GOT3 (cell line): ENCODE results near the gene USH1C.

ENCODE experiments used
- DNase-seq: peaks from one replicate; lab custom pipeline; 2025; ENCODE audit warnings: mixed read lengths; lab: John Stamatoyannopoulos, UW

USH1C gene

DNA sequence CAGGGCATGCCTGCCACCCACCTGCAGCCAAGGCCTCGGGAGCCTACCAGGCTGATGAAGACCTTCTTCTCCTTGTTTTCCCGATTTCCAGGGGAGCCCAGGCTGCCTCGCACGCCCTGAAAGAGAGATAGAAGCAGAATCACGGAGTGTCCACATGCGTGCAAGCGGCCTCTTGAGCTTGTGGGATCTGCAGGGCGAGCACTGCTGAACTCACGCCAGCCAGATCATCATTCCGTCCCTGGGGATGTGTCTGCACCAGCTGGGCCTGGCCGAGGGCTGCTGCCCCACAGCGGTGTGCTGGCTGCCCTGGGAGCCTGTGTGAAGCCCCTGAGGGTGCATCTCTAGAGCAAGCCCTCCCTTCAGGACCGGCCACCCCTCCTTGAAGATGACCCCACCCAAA, 17.9 kb downstream of the USH1C start:
- DNase-seq: no peak

DNA sequence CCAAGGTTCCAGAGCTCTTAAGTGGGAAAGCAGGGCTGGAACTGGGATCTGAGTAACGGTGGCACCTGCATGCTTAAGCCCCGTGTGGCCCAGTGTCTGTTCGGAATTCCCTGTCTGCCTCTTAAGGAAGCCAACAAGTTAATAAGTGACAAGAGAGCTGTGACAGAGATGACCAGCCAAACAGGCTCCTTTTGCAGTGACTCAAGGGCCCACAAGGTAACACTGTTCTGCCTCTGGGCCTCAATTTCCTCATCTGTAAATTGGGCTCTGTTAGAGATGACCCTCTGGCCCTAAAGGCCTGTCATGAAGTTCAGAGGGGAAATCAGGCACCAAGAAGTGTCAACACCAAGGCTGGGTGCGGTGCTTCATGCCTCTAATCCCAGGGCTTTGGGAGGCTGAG, 18.6 kb downstream of the USH1C start:
- DNase-seq: no peak

DNA sequence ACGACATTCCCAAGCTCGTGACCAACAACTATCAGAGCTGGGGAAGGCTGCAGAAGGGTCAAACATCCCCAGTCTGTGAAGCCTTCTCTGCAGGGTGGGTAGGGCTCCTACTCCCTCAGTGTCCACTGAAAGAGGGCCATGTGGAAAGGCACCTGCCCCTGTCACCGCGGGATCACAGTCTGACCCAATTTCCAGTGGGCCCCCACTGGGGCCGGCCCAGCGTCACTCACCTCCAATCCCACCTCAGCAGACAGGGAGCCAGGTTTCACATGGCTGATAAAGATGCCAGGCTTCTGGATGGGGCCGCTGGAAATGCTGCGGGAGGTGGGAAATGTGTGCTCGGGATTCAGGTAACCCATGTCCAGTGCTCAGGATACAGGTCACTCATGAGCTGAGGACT, 20.0 kb downstream of the USH1C start:
- no peak for DNase-seq

DNA sequence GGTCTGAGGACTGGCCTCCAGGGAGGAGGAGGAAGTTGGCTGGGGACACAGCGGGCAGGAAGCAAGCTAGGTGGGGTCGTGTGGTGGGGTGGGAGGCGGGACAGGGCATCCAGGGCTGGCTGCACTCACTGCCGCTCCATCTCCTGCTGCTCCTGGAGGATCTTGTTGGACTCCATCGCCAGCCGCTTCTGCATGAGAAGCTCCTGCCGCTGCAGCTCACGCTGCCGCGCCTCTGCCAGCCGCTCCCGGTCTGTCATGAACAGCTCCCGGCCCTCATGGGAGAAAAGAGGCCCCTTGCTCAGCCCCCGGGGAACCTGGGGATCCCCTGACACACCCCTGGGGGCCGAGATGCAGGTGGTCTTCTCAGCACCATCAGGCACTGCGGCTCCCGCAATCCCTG, 21.6 kb downstream of the USH1C start:
- DNase-seq: no peak

DNA sequence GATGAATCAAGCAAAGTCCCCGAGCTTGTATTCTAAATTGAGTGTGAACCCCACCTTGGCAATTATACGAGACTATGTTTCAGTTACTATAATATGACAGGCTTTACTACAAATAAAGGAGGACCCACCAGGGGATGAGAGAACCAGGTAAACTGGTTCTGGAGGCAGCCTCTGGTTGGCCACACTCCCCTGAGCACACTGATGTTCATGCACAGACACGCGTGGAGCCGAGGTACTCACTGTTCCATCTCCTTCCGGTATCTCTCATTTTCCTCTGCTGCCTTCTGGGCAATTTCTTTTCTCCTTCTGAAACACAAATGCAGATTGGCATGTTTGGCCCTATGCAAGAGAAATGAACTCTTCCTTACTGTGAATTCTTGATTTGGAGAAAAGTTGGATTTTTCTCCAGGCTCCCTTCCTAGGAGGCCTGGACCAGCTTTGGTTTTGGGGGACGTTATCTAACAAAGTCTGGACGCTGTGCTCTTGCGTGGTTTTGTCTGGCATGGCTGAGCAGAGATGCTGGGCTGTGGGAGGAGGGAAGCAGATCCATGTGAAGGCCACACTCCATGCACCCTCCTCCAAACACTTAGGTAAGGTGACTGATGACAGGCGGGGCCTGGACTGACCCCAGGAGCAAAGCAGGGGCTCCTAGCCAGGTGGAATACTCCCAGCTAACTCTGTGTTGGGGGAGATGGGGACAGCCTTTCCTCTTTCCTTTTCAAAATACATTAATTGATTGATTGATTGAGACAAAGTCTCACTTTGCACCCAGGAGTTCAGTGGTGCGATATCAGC, 22.9 kb downstream of the USH1C start:
- DNase-seq: no peak

DNA sequence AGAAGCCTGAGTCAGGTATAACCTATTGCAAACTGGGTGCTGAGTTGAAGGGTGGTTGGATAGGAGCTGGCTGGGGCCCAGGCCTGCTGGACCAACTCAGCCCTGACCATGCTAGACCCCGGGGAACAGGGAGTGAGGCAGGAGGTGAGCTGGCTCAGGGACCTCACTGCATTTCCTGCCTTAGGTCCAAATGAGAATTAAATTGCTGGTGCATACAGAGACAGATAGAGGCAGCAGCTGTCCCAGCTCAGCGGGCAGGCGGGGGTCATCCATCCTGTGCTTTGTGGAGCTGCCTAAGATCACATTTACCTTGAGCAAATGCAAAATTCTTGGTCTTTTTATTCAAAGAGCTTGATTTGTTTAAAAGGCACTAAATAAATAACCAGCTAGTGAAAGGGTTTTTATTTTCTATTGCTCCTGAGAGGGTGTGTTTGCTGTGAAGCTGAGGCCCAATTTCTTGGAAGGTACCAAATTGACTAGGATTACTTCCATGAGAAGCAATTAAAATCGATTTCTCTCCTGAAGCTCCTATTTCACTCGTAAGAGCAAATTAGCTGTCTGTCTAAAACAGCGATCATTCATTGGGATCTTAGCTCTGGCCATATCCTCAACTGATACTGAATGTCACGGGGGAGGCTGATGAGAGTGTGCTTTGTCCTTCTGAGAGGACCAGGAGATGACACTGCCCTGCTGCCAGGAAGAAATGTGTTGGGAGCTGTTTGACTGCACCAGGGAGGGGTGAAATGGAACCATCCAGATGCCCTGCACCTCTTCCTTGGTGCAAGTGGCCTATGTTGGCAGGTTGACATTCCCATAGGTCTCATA, 24.9 kb downstream of the USH1C start:
- DNase-seq: no peak

DNA sequence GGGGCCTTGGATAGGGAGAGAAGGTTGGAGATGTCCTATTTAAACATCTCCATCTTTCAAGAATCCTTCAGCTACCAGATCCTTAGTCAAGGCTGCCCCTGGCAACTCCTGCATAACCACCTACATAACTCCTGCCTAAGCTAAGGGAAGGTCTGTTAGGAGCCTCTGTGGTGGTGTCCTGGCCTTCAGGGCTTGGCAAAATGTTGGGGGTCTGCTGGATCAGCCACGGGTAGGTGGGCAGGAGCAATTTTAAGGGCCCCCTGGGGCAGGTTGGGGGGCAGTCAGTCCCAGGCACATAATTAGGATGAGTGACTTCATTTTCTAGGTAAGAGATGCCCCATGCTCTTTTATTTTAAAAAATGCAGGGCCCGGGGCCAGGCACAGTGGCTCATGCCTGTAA, 25.9 kb downstream of the USH1C start:
- DNase-seq: no peak

DNA sequence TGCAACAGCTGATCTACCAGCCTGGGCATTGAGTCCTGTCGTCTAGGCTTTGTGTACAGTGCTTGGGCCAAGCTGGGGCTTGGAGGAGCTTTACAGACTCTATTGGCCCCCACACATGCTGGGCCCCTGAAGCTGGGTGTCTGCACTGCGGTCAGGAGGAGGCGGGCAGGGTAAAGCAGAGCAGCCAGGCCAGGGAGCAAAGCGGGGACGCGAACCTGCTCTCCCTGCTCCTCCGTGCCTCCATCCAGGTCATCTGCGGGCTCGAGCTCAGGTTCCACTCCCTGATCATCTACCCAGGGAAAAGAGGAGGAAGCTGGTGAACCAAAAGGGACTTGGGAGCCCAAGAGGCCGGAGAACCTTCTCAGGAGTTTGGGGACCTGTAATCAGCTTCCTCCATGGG, 27.0 kb downstream of the USH1C start:
- no peak for DNase-seq

DNA sequence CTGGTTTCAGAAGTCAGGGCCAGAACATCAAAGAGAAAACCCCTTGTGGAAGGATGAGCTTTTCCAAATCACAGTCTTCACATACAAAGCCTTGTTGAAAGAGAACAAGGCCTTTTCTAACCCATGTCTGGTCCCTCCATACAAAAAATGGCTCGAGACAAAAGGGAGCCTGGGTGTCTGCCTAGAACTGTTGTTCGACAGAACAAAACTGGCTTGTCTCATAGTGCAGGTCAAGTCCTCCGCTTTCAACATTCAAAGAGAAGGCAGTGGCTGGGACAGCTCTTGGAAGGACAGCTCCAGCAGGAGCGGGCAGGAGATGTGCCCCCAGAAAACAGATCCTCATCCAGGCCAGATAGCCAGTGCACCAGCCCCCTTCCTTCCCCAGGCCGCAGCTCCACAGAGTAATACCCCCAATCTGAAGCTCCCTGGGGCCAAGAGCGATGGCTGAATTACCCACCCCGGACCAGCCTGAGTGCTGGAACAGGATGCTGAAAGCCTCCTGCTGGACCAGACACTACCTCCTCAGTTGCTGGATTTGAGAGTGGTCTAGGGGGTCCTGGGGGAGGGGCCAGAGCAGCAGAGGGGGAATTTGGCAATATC, 27.6 kb downstream of the USH1C start:
- DNase-seq: no peak

DNA sequence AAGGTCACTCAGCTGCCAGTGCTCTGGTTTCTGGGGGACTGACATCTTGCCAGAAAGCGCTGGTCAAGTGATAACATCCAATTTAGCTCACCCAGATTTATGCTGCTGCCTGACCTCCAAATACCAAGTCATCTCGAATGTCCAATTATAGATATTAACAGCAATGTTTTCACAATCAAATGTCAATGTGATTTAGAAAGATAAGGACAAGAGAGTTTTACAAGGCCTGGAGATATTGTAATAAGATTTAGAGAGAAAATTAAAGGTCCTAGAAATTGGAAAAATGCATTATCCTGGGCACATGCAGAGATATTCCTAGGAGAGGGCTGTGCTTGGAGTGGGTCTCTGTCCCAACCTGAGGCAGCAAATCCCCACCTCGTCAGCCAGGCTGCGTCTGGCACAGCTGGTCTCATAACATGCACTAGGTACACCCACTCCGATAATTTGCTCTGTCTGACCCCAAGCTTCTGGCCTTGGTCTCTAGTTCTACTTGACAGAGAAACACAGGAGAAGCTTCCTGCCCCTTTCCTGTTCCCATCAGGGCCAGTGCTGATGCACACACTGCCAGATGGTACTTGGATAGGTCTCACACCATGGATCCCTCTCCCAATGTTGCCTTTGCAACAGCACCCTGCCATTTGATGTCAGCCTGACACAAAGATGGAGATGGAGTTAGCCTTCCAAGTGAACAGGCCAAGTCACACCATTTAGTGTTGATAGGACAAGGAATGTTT, 28.6 kb downstream of the USH1C start:
- no peak for DNase-seq

DNA sequence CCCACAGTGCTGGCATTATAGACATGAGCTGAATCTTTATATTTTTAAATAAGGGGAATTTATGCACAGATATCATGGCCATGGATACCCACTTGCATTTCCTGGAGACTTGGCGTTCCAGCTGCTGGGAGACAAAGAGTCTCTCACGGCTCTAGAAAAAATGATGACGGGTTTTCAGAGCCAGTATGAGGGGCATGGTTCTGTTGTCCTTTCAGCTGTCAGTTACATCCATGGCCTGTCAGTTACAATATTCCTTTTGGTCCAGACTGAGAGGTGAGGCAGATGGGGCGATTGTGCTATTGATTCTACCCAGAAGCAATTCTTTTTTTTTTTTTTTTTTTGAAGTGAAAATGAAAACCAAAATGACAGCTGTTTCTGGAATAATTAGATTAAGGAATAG, 29.7 kb downstream of the USH1C start:
- DNase-seq: no peak

DNA sequence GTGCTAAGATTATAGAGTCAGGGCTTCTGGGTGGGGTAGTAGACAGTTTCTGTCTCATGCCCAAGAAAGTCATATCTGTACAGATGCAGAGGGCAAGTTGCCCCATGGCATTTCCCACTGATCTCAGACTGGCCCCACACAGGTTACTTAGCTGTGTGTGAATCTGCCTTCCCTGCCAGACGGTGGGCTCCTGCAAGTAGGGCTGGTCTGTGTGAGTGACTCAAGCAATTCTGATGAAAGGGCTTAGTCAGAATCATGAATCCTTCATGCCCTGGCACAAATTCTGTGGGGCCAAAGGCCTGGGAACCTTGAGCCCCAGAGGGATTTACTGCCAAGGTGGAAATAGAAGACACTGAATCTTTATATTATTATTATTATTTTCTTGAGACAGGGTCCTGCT, 30.4 kb downstream of the USH1C start:
- no peak for DNase-seq

DNA sequence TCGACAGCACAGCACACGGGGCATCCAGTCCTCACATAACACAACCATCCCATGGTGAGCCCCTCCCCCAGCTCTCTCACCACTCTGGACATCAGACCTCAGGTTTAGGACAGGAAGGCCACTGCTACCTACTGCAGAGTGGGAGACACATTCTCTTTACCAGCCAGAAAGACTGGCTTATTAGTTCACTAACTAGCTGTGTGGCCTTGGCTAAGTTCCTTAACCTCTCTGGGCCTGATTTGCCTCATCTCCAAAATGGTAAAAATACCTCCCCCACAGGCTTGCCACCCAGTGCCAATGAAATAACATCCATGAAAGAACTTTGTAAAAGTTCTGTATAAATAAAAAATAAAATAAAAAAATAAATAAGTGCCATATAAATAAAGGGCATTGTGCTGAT, 32.1 kb downstream of the USH1C start:
- no peak for DNase-seq

DNA sequence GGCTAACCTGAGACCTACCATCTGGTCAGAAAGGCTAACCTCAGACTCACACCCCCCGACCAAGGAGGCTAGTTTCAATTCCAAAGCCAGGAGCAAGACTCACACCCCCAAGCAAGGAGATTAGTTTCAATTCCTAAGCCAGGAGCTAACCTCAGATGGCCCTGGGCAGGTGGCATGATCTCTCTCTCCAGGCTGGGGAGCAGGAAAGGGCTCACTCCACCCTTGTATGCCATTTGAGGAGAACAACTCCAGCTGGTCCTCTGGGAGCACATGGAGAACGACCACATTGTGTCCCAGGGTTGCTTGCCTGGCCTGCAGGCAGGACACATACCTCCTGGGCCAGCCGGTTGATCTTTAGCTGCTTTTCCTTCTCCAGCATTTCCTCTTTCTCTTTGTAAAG, 32.6 kb downstream of the USH1C start:
- DNase-seq: no peak

DNA sequence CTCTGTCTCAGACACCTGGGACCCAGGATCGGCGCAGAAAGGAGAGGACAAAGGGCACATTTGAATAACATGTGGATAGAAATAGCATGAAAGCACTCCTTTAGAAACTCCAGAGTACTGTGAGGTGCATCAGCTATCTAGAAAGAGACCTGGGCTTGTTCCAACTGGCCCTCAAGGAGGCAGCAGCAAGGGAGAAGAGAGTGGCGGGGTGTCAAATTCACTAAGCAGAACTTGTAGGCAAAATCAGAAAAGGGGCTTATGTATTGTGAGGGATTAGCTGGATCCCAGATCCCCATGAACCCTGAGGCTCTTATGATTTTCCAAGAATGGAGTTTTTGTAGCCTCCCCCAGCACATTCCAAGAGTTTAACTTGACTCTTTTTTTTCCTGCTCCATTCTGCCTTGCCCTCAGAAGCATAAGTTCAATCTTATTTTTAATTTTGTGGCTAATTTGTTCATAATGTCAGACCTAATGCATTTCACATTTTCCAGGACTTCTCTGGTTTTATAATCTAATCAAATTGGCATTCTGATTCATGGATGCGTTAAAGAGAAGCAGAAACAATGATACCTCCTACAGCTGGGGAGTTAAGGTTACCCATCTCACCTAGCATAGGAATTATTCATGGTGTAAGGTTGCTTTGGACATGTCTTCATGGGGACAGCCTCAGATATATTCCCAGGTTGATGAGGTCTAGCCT, 33.6 kb downstream of the USH1C start:
- DNase-seq: no peak

DNA sequence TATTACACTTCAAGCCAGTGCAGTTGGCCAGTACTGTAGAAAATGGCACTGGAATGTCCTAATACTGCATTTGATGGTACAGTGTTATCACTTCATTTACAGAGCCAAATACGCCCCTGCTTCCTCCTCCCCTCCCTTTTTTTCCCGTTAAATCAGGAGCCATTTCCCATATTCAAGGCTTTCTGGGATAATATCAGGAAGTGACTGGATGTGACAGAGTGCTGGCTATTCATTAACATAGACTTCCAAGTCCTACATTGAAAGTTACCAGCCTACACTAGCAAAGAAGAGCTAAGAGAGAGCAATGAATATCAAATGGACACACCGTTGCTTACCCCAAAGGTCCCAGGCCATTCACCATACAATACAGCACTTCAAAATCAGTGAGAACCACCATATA, 35.4 kb downstream of the USH1C start:
- no peak for DNase-seq

DNA sequence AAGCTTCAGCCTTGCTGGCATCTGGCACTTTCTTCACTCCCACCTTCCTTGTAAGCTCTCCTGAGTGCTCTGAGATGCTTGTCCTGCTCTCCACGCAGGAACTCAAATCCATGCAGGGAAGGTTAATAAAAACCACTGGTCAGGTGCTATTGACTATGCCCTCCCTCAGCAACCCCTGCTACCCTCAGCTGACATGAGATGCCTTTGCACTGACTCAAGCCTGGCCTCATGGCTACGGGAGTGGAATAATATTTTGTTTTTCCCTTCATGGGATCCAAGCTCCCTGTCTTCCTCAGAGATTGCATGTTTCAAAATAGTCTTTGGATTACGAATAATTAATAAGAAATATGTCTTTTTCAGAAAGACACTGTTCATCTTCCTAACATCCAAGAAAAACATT, 35.9 kb downstream of the USH1C start:
- DNase-seq: no peak

DNA sequence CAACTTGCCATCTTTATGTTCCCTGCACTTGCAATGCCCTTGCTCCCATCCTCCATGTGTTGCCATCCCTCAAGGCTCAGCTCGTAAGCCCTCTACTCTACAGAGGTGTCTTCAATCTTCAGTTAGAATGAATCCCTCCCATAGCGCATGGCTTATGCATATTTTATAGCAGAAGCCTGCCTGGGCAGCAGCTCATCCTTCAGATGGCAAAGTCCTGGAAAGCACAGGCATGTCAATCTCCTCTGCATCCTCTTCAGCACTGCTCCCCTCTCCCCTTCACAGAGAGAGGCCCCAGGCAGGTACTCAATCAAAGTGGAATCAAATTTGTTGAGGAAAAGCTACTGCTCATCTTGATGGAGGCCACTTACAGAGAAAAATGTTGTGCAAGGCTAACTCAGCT, 36.4 kb downstream of the USH1C start:
- no peak for DNase-seq

DNA sequence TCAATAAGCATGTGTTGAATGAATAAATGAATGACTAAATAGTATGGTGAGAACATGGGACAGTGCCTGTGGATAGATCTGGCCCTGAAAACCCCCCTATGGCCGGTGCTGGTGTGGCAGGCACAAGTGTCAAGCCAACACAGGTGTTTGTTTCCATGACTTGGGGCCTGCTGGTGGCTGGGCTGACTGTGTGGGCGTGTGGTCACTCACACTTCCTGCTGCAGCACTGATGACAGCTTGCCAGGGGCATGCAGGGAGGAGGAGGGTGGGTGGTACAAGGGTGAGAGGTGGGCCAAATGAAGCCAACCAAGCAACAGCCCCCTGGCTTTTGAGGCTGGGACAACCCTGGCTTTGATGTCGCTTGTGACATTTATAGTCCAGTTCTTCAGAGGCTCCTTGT, 37.3 kb downstream of the USH1C start:
- no peak for DNase-seq

DNA sequence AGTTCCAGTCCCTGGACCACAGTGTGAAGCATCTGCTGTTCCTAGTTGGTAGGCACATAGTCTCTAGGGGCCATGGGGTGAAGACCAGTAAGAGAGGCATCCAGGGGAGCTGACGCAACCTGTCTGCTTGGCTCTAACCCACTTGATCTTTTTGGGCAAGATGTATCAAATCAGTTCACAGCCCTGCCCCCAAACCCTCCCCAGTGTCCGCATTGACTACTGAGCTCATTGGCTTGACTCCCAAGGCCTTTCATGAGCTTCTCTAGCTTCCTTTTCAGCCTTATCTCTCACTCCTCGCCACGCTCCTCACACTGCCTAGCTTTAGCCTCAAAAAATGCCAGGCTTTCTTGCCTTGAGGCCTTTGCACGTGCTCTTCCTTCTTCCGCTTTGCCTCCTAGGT, 37.9 kb downstream of the USH1C start:
- no peak for DNase-seq

DNA sequence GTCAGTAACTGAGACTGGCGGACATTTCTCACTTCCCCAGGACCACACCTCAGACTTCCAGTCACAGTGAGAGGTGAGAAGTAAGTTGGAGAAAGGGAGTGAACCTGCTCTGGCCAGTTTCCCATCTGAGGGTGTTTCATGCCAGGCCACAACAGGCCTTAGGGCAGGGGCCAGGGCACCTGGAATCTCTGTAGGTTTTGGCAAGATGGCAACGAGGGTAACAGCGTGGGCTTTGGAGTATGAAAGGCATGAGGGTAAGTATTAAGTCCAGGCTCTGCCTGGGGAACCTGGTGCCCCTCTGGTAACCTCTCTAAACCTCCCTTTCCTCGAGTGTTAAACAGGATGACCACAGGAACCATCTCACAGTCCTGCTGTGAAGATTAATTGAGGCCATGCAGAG, 39.1 kb downstream of the USH1C start:
- DNase-seq: no peak
